Ovary (tissue), 3 donors: ENCODE measurements around the gene DYNLT3.

Experiments
- EP300 ChIP-seq: sonication (generic); formaldehyde crosslinking; IDR thresholded peaks from one replicate; pipeline ENCODE4 v1.6.1; 2017; ENCODE audit warnings: antibody characterized with exemption
- POLR2A ChIP-seq: fragments of 450-650 bp; IDR thresholded peaks from one replicate; pipeline ENCODE4 v1.6.1; 2017; ENCODE audit warnings: antibody characterized with exemption, mild to moderate bottlenecking, moderate library complexity
- TF ChIP-seq, protein P1 (sequence below), 3 donors: fragments of 450-650 bp in 2 of 3; fragments of 200-600 bp in 1 of 3; IDR thresholded peaks; one replicate each; pipeline versions ENCODE4 v1.5.1 to v1.8.0; 2016 to 2022; ENCODE audit warnings: antibody characterized with exemption in 3 of 3, mild to moderate bottlenecking in 1 of 3
- donor health status: DM: no; HTN: no; CAD: no.

- TF ChIP-seq, protein P1, sequence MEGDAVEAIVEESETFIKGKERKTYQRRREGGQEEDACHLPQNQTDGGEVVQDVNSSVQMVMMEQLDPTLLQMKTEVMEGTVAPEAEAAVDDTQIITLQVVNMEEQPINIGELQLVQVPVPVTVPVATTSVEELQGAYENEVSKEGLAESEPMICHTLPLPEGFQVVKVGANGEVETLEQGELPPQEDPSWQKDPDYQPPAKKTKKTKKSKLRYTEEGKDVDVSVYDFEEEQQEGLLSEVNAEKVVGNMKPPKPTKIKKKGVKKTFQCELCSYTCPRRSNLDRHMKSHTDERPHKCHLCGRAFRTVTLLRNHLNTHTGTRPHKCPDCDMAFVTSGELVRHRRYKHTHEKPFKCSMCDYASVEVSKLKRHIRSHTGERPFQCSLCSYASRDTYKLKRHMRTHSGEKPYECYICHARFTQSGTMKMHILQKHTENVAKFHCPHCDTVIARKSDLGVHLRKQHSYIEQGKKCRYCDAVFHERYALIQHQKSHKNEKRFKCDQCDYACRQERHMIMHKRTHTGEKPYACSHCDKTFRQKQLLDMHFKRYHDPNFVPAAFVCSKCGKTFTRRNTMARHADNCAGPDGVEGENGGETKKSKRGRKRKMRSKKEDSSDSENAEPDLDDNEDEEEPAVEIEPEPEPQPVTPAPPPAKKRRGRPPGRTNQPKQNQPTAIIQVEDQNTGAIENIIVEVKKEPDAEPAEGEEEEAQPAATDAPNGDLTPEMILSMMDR (IDR thresholded peaks at IDR 0.05), result no peak
- no peak for TF ChIP-seq POLR2A
- no peak for TF ChIP-seq EP300
Measured at GRCh38 chrX:37871626-37872302, 24.4 kb upstream of the DYNLT3 start.
